K562 (cell line): ENCODE measurements around the gene SPOUT1. TPM values are rescaled to one million over a fixed set of nuclear protein-coding genes. Genes with fewer than 3 reads are reported as not detected.

Experiments used
- BHLHE40 ChIP-seq: IDR thresholded peaks from 2 replicates; pipeline ENCODE4 v1.6.1; 2011; ENCODE audit warnings: low read length, improper control_type of control experiment
- CSDE1 ChIP-seq, 2 experiments: fragments of 450-650 bp; IDR thresholded peaks; 2 replicates each; pipeline ENCODE4 v1.6.1; 2016; ENCODE audit warnings: mild to moderate bottlenecking in 1 of 2
- CTBP1 ChIP-seq: fragments of 450-650 bp; IDR thresholded peaks from 2 replicates; pipeline ENCODE4 v1.6.1; 2016; ENCODE audit warnings: borderline replicate concordance
- EP400 ChIP-seq: fragments of 450-650 bp; IDR thresholded peaks from 2 replicates; pipeline ENCODE4 v1.6.1; 2017; ENCODE audit warnings: antibody characterized with exemption, mild to moderate bottlenecking, moderate library complexity
- JUND ChIP-seq, 2 experiments: IDR thresholded peaks; 2 replicates in 1 of 2; 3 replicates in 1 of 2; pipeline ENCODE4 v1.6.1; 2011; ENCODE audit warnings: borderline replicate concordance in 2 of 2, low read depth in 2 of 2, low read length in 2 of 2, improper control_type of control experiment in 1 of 2, missing biosample characterization in 1 of 2, missing genetic modification characterization in 1 of 2, missing genetic modification reagents in 1 of 2
- NCOA1 ChIP-seq: fragments of 450-650 bp; IDR thresholded peaks from 2 replicates; pipeline ENCODE4 v1.6.1; 2016; ENCODE audit warnings: low read depth
- NRF1 ChIP-seq, 2 experiments: fragments of 450-650 bp; IDR thresholded peaks in 1 of 2; conservative IDR thresholded peaks in 1 of 2; 2 replicates each; pipeline ENCODE4 v1.6.1; 2014; ENCODE audit warnings: mild to moderate bottlenecking in 2 of 2
- NUFIP1 ChIP-seq: fragments of 450-650 bp; IDR thresholded peaks from 2 replicates; pipeline ENCODE4 v1.6.1; 2018; ENCODE audit not compliant: partially characterized antibody
- PHF21A ChIP-seq: fragments of 450-650 bp; IDR thresholded peaks from 2 replicates; pipeline ENCODE4 v1.6.1; 2017; ENCODE audit warnings: low read depth, borderline replicate concordance
- RAD21 ChIP-seq, 2 experiments: fragments of 250-450 bp in 1 of 2; fragments of 450-650 bp in 1 of 2; sonication (Bioruptor Pico) in 1 of 2; formaldehyde crosslinking in 1 of 2; IDR thresholded peaks in 1 of 2; conservative IDR thresholded peaks in 1 of 2; 2 replicates each; pipeline versions ENCODE4 v1.4.0 to v1.8.0; 2020 to 2022; ENCODE audit warnings: mild to moderate bottlenecking in 2 of 2, moderate library complexity in 1 of 2
- RCOR1 ChIP-seq, 2 experiments: IDR thresholded peaks; 2 replicates each; pipeline ENCODE4 v1.6.1; 2012; ENCODE audit warnings: low read depth in 2 of 2, low read length in 2 of 2, borderline replicate concordance in 1 of 2, improper control_type of control experiment in 1 of 2
- SP1 ChIP-seq: sonication (generic); formaldehyde crosslinking; IDR thresholded peaks from 2 replicates; pipeline ENCODE4 v1.8.1; 2022; ENCODE audit warnings: mild to moderate bottlenecking, missing genetic modification reagents
- SP2 ChIP-seq: IDR thresholded peaks from 2 replicates; pipeline ENCODE4 v1.6.1; 2011; ENCODE audit warnings: mild to moderate bottlenecking, low read depth, low read length, moderate library complexity; ENCODE audit not compliant: poor library complexity, severe bottlenecking; ENCODE audit errors: extremely low read depth
- SPI1 ChIP-seq: IDR thresholded peaks from 2 replicates; pipeline ENCODE4 v1.6.1; 2011; ENCODE audit warnings: low read depth, low read length, control low read depth, borderline replicate concordance
- SUPT5H ChIP-seq: fragments of 450-650 bp; IDR thresholded peaks from 2 replicates; pipeline ENCODE4 v1.6.1; 2016
- ZBTB1 ChIP-seq: sonication (generic); formaldehyde crosslinking; IDR thresholded peaks from 2 replicates; pipeline ENCODE4 v1.8.1; 2023; ENCODE audit warnings: missing genetic modification reagents, low read depth, mild to moderate bottlenecking, borderline replicate concordance
- ZEB2 ChIP-seq: fragments of 450-650 bp; IDR thresholded peaks from 2 replicates; pipeline ENCODE4 v1.6.1; 2016
- ZNF24 ChIP-seq: fragments of 450-650 bp; IDR thresholded peaks from 2 replicates; pipeline ENCODE4 v1.6.1; 2016
- polyA plus RNA-seq, 8 experiments: library from polyadenylated mRNA; depleted of rRNA in 4 of 8; stranded (reverse) in 5 of 8; unstranded in 3 of 8; fragments of >200 nt; fragmentation: Nextera tagmentation in 2 of 8; fragmentation: Illumina TruSeq in 1 of 8; extraction: Ambion mirVana in 2 of 8; extraction: Trizol in 1 of 8; gene quantifications; 2 replicates each; pipeline versions ENCODE4 v1.2.1 to v1.2.3, GENCODE V29; 2011 to 2014; ENCODE audit warnings: inconsistent platforms in 1 of 8, missing spikeins in 1 of 8
- total RNA-seq, 7 experiments: library from RNA; depleted of rRNA in 6 of 7; stranded (reverse); fragments of >200 nt in 6 of 7; fragmentation: Illumina TruSeq in 2 of 7; extraction: Trizol in 2 of 7; gene quantifications; 2 replicates each; pipeline versions ENCODE4 v1.2.1 to v1.2.3, GENCODE V29; 2011 to 2021; ENCODE audit warnings: low replicate concordance in 1 of 7
- TF ChIP-seq, protein P1 (sequence below), 2 experiments: fragments of 200-800 bp in 1 of 2; sonication (Bioruptor generic) in 1 of 2; sonication (generic) in 1 of 2; formaldehyde crosslinking in 1 of 2; IDR thresholded peaks in 1 of 2; conservative IDR thresholded peaks in 1 of 2; 2 replicates each; pipeline versions ENCODE4 v1.5.0 to v1.6.1; 2016 to 2020; ENCODE audit warnings: missing compliant biosample characterization in 1 of 2, missing genetic modification characterization in 1 of 2, missing genetic modification reagents in 1 of 2
- TF ChIP-seq, protein P2 (sequence below): fragments of 200-800 bp; sonication (Bioruptor generic); IDR thresholded peaks from 2 replicates; pipeline ENCODE4 v1.6.1; 2017; ENCODE audit warnings: missing genetic modification characterization, missing compliant biosample characterization
- TF ChIP-seq, protein P3 (sequence below): sonication (generic); formaldehyde crosslinking; IDR thresholded peaks from 2 replicates; pipeline ENCODE4 v1.8.0; 2022; ENCODE audit warnings: missing genetic modification reagents, mild to moderate bottlenecking, moderate library complexity, borderline replicate concordance
- TF ChIP-seq, protein P4 (sequence below): fragments of 450-650 bp; formaldehyde crosslinking; IDR thresholded peaks from 2 replicates; pipeline ENCODE4 v1.4.0; 2022; ENCODE audit warnings: missing genetic modification characterization

The SPOUT1 gene
- total and polyA plus RNA-seq, 9 of the 15 experiments (the other 6 are each of a cell fraction or from before 2014, with no cell fraction given), result 10.6 to 121 (median 37.4) TPM

DNA sequence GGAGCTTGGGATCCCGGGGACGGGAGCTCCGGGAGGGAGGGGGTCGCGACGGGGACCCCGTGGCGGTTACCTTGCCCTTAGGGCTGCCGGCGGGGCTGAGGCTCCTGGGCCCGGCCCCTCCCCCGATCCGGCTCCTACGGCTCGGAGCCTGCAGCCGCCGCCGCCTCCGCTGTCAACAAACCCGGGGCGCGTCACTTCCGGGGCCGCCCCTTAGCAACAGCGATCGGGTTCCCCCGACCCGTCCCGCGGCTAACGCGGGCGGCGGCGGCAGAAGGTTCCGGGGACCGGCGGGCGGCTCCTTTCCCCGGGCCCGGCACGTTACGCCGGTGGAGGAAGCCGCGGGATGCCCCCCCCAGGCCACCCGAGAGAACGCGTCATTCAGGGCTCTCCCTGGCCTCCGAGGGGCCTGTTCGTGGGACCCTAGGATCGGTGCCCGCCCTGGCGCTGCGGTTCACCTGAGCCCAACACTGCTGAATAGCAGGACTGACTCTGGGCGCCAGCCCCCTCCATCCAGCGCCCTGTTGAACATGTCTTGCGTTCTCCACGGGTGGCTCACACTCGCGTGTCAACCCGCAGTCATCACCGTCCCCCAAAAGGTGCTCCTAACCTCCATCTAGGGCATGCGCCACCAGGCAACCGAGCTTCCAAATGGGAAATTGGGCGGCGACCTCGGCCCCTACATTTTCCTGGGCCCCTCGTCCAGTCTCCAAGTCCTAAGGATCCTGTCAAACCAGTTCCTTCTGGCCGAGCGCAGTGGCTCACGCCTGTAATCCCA, 57.7 kb downstream of the SPOUT1 start, which contains the start of gene ZER1 (continued):
- TF ChIP-seq, protein P1, sequence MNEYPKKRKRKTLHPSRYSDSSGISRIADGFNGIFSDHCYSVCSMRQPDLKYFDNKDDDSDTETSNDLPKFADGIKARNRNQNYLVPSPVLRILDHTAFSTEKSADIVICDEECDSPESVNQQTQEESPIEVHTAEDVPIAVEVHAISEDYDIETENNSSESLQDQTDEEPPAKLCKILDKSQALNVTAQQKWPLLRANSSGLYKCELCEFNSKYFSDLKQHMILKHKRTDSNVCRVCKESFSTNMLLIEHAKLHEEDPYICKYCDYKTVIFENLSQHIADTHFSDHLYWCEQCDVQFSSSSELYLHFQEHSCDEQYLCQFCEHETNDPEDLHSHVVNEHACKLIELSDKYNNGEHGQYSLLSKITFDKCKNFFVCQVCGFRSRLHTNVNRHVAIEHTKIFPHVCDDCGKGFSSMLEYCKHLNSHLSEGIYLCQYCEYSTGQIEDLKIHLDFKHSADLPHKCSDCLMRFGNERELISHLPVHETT (CRISPR knock-in tag; conservative IDR thresholded peaks at IDR 0.05 in 1 of 2, IDR thresholded peaks at IDR 0.05 in 1 of 2), result peak in 1 of 2 experiments; percentile 99; a peak in 2 of 4 replicates
- peak; percentile 22 to 41; a peak in 3 of 4 replicates for TF ChIP-seq RAD21 (CRISPR knock-in tag; conservative IDR thresholded peaks at IDR 0.05 in 1 of 2, IDR thresholded peaks at IDR 0.05 in 1 of 2)
- TF ChIP-seq JUND (IDR thresholded peaks at IDR 0.05; ENCODE audit: borderline replicate concordance, low read depth, low read length), result peak; percentile 78
- no peak; the same call in 2 of the 3 replicates for TF ChIP-seq JUND (tag; IDR thresholded peaks at IDR 0.05; ENCODE audit: borderline replicate concordance, low read depth, low read length)
- peak; percentile 75; the same call in 1 of the 2 replicates for TF ChIP-seq ZNF24
- TF ChIP-seq SP2, result peak; percentile 24
- peak; percentile 84; the same call in 1 of the 2 replicates for TF ChIP-seq CTBP1
- peak; percentile 98 for TF ChIP-seq SP1 (CRISPR knock-in tag)
- TF ChIP-seq CSDE1 (IDR thresholded peaks at IDR 0.05), result peak in 1 of 2 experiments; percentile 20; a peak in 1 of 4 replicates
- TF ChIP-seq ZEB2, result peak; percentile 94
- TF ChIP-seq, protein P2, sequence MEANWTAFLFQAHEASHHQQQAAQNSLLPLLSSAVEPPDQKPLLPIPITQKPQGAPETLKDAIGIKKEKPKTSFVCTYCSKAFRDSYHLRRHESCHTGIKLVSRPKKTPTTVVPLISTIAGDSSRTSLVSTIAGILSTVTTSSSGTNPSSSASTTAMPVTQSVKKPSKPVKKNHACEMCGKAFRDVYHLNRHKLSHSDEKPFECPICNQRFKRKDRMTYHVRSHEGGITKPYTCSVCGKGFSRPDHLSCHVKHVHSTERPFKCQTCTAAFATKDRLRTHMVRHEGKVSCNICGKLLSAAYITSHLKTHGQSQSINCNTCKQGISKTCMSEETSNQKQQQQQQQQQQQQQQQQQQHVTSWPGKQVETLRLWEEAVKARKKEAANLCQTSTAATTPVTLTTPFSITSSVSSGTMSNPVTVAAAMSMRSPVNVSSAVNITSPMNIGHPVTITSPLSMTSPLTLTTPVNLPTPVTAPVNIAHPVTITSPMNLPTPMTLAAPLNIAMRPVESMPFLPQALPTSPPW (CRISPR knock-in tag), result peak; percentile 88
- TF ChIP-seq, protein P3, sequence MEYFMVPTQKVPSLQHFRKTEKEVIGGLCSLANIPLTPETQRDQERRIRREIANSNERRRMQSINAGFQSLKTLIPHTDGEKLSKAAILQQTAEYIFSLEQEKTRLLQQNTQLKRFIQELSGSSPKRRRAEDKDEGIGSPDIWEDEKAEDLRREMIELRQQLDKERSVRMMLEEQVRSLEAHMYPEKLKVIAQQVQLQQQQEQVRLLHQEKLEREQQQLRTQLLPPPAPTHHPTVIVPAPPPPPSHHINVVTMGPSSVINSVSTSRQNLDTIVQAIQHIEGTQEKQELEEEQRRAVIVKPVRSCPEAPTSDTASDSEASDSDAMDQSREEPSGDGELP, result peak; percentile 87
- TF ChIP-seq NRF1 (conservative IDR thresholded peaks at IDR 0.05 in 1 of 2, IDR thresholded peaks at IDR 0.05 in 1 of 2), result peak in 1 of 2 experiments; percentile 33; a peak in 2 of 4 replicates
- peak; percentile 90 for TF ChIP-seq BHLHE40
- TF ChIP-seq NUFIP1, result no peak
- peak; percentile 43; the same call in 1 of the 2 replicates for TF ChIP-seq PHF21A
- peak; percentile 98 for TF ChIP-seq NCOA1
- peak; percentile 82 for TF ChIP-seq SUPT5H
- TF ChIP-seq ZBTB1 (CRISPR knock-in tag), result peak; percentile 78; the same call in 1 of the 2 replicates
- peak; percentile 82 for TF ChIP-seq EP400
- TF ChIP-seq, protein P4, sequence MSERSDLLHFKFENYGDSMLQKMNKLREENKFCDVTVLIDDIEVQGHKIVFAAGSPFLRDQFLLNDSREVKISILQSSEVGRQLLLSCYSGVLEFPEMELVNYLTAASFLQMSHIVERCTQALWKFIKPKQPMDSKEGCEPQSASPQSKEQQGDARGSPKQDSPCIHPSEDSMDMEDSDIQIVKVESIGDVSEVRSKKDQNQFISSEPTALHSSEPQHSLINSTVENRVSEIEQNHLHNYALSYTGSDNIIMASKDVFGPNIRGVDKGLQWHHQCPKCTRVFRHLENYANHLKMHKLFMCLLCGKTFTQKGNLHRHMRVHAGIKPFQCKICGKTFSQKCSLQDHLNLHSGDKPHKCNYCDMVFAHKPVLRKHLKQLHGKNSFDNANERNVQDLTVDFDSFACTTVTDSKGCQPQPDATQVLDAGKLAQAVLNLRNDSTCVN (CRISPR knock-in tag), result no peak
- TF ChIP-seq RCOR1 (IDR thresholded peaks at IDR 0.05; ENCODE audit: borderline replicate concordance in 1 of 2, low read depth in 2 of 2, low read length in 2 of 2), result peak in 1 of 2 experiments; percentile 54; a peak in 1 of 4 replicates
- 0 out of 2 replicates have a peak, but pooled peaks have one; percentile 5 for TF ChIP-seq SPI1
